Ectodermal cell (in vitro differentiated cells): ENCODE results near the gene EMC8.

Source experiments
- H3K27ac ChIP-seq: 2 replicates; pipeline ENCODE4 v1.7.0; 2013; ENCODE audit warnings: mild to moderate bottlenecking, low read depth, low read length; ENCODE audit not compliant: insufficient read depth, poor library complexity, severe bottlenecking
- H3K27me3 ChIP-seq: 2 replicates; pipeline ENCODE4 v1.7.0; 2013; ENCODE audit warnings: mild to moderate bottlenecking, low read length; ENCODE audit not compliant: insufficient read depth, control insufficient read depth, poor library complexity, severe bottlenecking
- H3K36me3 ChIP-seq: one replicate; pipeline ENCODE4 v1.7.0; 2013; ENCODE audit warnings: low read length; ENCODE audit not compliant: control insufficient read depth, insufficient read depth
- H3K4me1 ChIP-seq: one replicate; pipeline ENCODE4 v1.7.0; 2013; ENCODE audit warnings: low read length; ENCODE audit not compliant: control insufficient read depth, insufficient read depth
- H3K4me3 ChIP-seq: 2 replicates; pipeline ENCODE4 v1.7.0; 2013; ENCODE audit warnings: low read depth, low read length, control low read depth; ENCODE audit not compliant: insufficient read depth
- H3K9me3 ChIP-seq: 2 replicates; pipeline ENCODE4 v1.7.0; 2013; ENCODE audit warnings: mild to moderate bottlenecking, low read length, moderate library complexity; ENCODE audit not compliant: control insufficient read depth
- WGBS, 2 experiments: methylation state at CpG; one replicate each; pipeline ENCODE4 v1.1.7; 2013; ENCODE audit warnings: missing lambda C conversion rate in 2 of 2; 5-methylcytosine and 5-hydroxymethylcytosine counted together

The EMC8 gene

DNA sequence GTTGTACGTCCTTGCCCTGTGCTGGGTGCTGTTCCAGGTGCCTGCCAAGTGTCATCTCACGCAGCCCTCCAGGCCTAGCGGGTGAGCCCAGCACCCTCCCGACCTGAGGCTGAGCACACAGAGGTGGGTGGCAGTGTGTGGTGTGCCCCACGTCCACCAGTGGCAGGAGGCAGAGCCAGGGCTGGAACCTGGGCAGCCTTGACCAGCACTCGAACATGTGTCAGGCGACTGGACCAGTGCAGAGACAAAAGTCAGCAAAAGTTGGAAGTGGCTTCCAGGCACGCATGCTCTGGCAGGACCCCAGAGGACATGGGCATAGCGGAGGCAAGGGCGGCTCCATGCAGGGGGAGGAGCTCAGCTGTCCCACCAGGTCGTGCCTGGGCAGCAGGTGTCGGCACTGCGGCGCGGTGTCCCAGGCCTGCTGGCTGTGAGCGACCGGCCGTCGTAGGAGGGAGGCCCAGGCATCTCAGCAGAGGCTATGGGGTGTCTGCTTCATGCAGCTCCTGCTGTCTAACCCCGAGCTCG, 35.9 kb upstream of the EMC8 start:
- Histone ChIP-seq H3K4me1 (no peaks in the 10 kb centered on the region), H3K9me3 (no peaks in the 10 kb centered on the region), H3K4me3 (no peak overlapping the region), H3K36me3 (no peaks in the 10 kb centered on the region), H3K27ac (no peak overlapping the region), H3K27me3 (no peaks in the 10 kb centered on the region)
- WGBS, 2 experiments = 86% methylated on average over 21 of the region's 21 CpGs

DNA sequence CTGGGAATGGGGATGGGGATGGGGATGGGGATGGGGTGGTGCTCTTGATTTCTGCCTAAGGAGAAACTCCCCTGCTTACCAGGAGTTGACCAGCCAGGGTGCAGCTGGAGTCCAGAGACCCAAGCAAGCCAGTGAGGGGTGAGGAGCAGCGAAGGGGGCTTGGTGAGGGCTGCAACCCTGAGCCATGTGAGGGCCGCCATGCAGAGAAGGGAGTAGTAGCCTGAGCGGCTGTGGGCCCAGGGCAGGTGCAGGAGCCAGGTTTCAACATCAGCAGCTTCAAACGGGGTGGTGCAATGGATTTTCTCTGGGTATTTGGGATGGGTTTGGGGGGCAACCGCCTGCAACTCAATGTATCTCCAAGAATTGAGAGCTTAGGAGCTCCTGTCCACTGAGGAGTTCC, 35.4 kb upstream of the EMC8 start:
- Histone ChIP-seq H3K36me3 (no peaks in the 10 kb centered on the region), H3K4me1 (no peaks in the 10 kb centered on the region), H3K27me3 (no peaks in the 10 kb centered on the region), H3K27ac (no peak overlapping the region), H3K4me3 (no peak overlapping the region), H3K9me3 (no peaks in the 10 kb centered on the region)
- WGBS, 2 experiments = 91 to 94% methylated on average over 5 of the region's 5 CpGs

DNA sequence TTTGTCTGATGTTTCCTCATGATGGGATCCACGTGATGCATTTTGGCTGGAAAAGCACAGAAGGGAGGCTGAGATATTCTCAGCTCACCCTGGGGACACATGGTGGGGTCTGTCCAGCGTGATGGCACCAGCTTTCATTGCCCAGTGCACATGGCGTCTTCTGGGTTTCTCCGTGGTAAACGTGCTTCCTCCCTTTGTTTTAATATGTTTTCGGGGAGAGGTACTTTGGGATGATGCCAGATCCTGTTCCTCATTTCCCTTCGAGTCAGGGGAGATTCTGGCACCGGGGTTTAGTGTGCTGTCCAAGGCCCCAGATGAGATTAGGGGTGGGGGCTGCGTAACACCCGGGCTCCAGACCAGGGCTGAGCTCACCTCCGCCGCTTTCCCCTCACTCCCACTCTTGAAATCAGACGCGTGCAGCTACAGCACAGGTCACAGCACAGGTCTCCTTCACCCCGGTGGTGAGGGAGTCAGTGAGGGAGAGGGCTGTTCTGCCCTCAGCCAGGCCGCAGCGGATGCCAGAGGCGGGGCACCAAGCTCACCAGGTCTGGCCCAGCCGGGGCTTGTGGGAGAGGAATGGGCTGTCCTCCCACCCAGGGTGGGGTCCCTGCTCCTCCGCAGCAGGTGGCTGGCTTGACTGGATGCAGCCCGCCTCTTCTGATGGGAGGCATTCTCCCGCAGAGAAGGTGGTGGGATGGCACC, 34.0 kb upstream of the EMC8 start:
- no peak overlapping the region for H3K27ac ChIP-seq
- H3K9me3 ChIP-seq = no peaks in the 10 kb centered on the region
- no peak overlapping the region for H3K4me3 ChIP-seq
- H3K36me3 ChIP-seq = no peaks in the 10 kb centered on the region
- H3K27me3 ChIP-seq = no peaks in the 10 kb centered on the region
- 93 to 94% methylated on average over 22 of the region's 22 CpGs for WGBS, 2 experiments
- H3K4me1 ChIP-seq = no peaks in the 10 kb centered on the region

DNA sequence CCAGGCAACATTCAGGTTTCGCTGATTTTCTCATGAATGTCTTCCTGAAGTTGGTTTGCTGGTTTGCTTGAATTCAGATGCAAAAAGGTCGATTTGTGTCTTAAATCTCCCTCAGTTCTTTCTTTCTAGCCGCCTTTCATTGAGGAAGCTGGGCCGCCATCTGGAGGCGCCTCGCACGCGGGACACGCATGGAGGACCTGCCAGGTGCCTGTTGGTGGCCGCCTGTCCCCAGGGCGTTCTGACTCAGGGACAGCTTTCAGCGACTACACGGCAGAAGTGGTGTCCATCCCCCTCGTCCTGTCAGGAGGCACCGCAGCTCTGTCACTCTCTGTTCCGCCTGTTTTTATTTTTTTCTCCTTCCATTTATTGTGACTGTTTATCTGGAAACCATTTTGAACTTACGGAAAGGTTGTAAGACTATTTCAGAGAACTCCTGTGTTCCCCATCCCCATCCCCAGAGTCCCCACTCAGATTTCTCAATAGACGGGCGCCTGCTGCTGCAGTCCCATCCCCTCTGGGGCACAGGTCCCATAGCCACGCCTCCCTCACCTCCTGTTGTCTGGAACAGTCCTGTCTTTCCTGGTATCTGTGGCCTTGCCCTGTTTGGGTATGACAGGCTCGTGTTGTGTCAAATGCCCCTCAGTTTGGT, 33.4 kb upstream of the EMC8 start:
- no peaks in the 10 kb centered on the region for H3K36me3 ChIP-seq
- H3K9me3 ChIP-seq = no peaks in the 10 kb centered on the region
- H3K27ac ChIP-seq = no peak overlapping the region
- WGBS, 2 experiments = 79 to 83% methylated on average over 21 of the region's 21 CpGs
- H3K4me3 ChIP-seq = no peak overlapping the region
- H3K27me3 ChIP-seq = no peaks in the 10 kb centered on the region
- H3K4me1 ChIP-seq = no peaks in the 10 kb centered on the region

GRCh38 chr16:85830821-85831220, 31.5 kb upstream of the EMC8 start:
- Histone ChIP-seq H3K27me3 (no peaks in the 10 kb centered on the region), H3K4me1 (no peaks in the 10 kb centered on the region), H3K36me3 (no peaks in the 10 kb centered on the region), H3K4me3 (no peak overlapping the region), H3K27ac (no peak overlapping the region), H3K9me3 (no peaks in the 10 kb centered on the region)
- WGBS, 2 experiments = 94 to 95% methylated on average over 9 of the region's 9 CpGs

GRCh38 chr16:85829751-85830445, 30.6 kb upstream of the EMC8 start:
- Histone ChIP-seq H3K27ac (no peak overlapping the region), H3K4me1 (no peaks in the 10 kb centered on the region), H3K9me3 (no peaks in the 10 kb centered on the region), H3K27me3 (no peaks in the 10 kb centered on the region), H3K36me3 (no peaks in the 10 kb centered on the region), H3K4me3 (no peak overlapping the region)
- WGBS, 2 experiments = 86% methylated on average over 24 of the region's 24 CpGs

DNA sequence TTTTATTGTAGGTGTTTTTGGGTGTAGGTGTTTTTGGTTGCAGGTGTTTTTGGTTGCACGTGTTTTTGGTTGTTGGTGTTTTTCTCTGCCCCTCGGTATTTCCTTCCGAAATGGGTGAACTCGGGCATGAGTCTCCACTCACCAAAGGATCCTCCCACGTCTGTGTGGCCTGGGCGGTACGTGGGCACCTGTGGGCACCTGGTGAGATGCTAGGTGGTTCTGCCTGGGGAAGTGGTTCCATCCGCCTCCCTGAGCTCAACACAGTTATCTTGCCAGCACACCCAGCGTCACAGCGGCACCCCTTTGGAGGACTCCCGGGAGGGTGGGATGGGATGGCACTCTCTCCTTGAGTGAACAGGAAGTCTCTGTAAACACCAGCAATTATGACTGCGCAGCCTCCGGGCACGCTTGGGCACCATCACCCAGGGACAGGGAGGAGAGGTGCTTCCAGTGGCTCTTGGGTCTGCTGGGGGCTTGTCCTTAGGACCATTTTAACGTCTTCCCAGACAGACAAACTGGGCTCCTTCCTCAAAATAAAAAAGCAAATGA, 29.9 kb upstream of the EMC8 start:
- Histone ChIP-seq H3K9me3 (no peaks in the 10 kb centered on the region), H3K27ac (no peak overlapping the region), H3K4me1 (no peaks in the 10 kb centered on the region), H3K36me3 (no peaks in the 10 kb centered on the region), H3K27me3 (no peaks in the 10 kb centered on the region), H3K4me3 (no peak overlapping the region)
- 94 to 95% methylated on average over 15 of the region's 15 CpGs for WGBS, 2 experiments

GRCh38 chr16:85828166-85828565, 28.8 kb upstream of the EMC8 start:
- no peaks in the 10 kb centered on the region for H3K4me1 ChIP-seq
- H3K9me3 ChIP-seq = no peaks in the 10 kb centered on the region
- H3K27ac ChIP-seq = no peak overlapping the region
- WGBS, 2 experiments = 91 to 93% methylated on average over 9 of the region's 9 CpGs
- no peak overlapping the region for H3K4me3 ChIP-seq
- H3K36me3 ChIP-seq = no peaks in the 10 kb centered on the region
- H3K27me3 ChIP-seq = no peaks in the 10 kb centered on the region

- Histone ChIP-seq H3K4me3 (no peak overlapping the region), H3K27ac (no peak overlapping the region), H3K9me3 (no peaks in the 10 kb centered on the region), H3K4me1 (no peaks in the 10 kb centered on the region), H3K27me3 (no peaks in the 10 kb centered on the region), H3K36me3 (no peaks in the 10 kb centered on the region)
- 91 to 92% methylated on average over 16 of the region's 16 CpGs for WGBS, 2 experiments
Measured at GRCh38 chr16:85826686-85827247, 27.4 kb upstream of the EMC8 start.

DNA sequence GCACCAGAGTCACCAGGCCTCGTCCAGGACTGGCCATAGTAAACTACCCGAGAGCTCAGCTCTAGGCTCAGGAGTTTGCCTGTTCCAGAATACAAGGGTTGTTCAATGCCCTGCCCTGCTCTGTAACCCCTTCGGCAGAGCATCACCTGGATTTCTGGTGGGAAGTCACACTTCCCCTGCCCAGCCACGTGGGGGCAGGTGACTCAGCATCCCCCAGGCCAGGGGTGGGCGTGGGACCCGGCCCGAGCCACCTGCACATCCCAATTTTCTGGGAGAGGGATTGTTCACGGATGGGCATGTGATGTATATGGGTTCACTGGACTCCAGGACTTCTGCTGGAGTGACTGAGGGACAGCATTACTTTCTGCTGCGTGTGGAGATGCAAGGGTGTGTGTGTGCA, 26.0 kb upstream of the EMC8 start:
- 78 to 81% methylated on average over 9 of the region's 9 CpGs for WGBS, 2 experiments
- Histone ChIP-seq H3K4me1 (no peaks in the 10 kb centered on the region), H3K36me3 (no peaks in the 10 kb centered on the region), H3K27me3 (peaks cover 11% of the 10 kb centered on the region), H3K4me3 (no peak overlapping the region), H3K9me3 (no peaks in the 10 kb centered on the region), H3K27ac (no peak overlapping the region)
